Kidney tubule cell (primary cell): ENCODE data around the gene KIF24.
"Not testable (repeated sequence)": the region's sequence is repeated elsewhere in the genome, so short reads cannot be mapped to it uniquely, and the experiment has no call there.

Experiments used
- DNase-seq: peaks from one replicate; pipeline ENCODE4 v3.0.0-alpha.2; 2018; ENCODE audit warnings: low spot score

KIF24 gene

GRCh38 chr9:34328987-34329832 lies at the start of gene KIF24, which contains the start of gene NUDT2:
Gene KIF24, minus strand, starts transcription at chr9:34329268. Its CDS starts 17,922 bp downstream, at chr9:34311346.
Gene NUDT2, plus strand, starts transcription at chr9:34329569. Its CDS starts 9,471 bp downstream, at chr9:34339040.
- peak; percentile 100 for DNase-seq

GRCh38 chr9:34378376-34379060 lies 49.5 kb upstream of the KIF24 start:
- no peak for DNase-seq

- DNase-seq, result no peak
These were observed 48.3 kb upstream of the KIF24 start for GRCh38 chr9:34377404-34377746.

- DNase-seq, result peak; percentile 97
These were observed 47.7 kb upstream of the KIF24 start, which contains the start of gene MYORG for GRCh38 chr9:34376596-34377403. Gene MYORG, minus strand, starts transcription at chr9:34376898. Its CDS starts 3,955 bp downstream, at chr9:34372943.

- DNase-seq, result peak; percentile 74
These were observed 47.0 kb upstream of the KIF24 start for GRCh38 chr9:34375901-34376595.

- peak; percentile 15 for DNase-seq
These were observed 46.0 kb upstream of the KIF24 start for GRCh38 chr9:34374905-34375552.

GRCh38 chr9:34374339-34374738 lies 45.3 kb upstream of the KIF24 start:
- no peak for DNase-seq

- no peak for DNase-seq
These were observed 44.7 kb upstream of the KIF24 start for GRCh38 chr9:34373749-34374148.

- DNase-seq, result no peak
These were observed 43.5 kb upstream of the KIF24 start for GRCh38 chr9:34372467-34373011.

GRCh38 chr9:34371886-34372466 lies 42.9 kb upstream of the KIF24 start:
- DNase-seq, result no peak

GRCh38 chr9:34370970-34371880 lies 42.2 kb upstream of the KIF24 start:
- DNase-seq, result no peak

GRCh38 chr9:34370335-34370969 lies 41.4 kb upstream of the KIF24 start:
- no peak for DNase-seq

GRCh38 chr9:34369636-34370035 lies 40.6 kb upstream of the KIF24 start:
- no peak for DNase-seq

GRCh38 chr9:34368796-34369195 lies 39.7 kb upstream of the KIF24 start:
- not testable (repeated sequence) for DNase-seq

GRCh38 chr9:34367751-34368410 lies 38.8 kb upstream of the KIF24 start:
- not testable (repeated sequence) for DNase-seq

- DNase-seq, result no peak
These were observed 37.3 kb upstream of the KIF24 start for GRCh38 chr9:34366365-34366764.

GRCh38 chr9:34365282-34365681 lies 36.2 kb upstream of the KIF24 start:
- no peak for DNase-seq

GRCh38 chr9:34363619-34364351 lies 34.7 kb upstream of the KIF24 start:
- no peak for DNase-seq
